ENCODE data around the gene ENPP6.
"Not testable (repeated sequence)": the region's sequence is repeated elsewhere in the genome, so short reads cannot be mapped to it uniquely, and the experiment has no call there.

Gene ENPP6

GRCh38 chr4:184056877-184057276, 160.8 kb downstream of the ENPP6 start:
- Histone ChIP-seq H3K27me3 (ENCODE audit: insufficient read depth, low read length, poor library complexity, severe bottlenecking) (no peaks in the 10 kb centered on the region), H3K9me2 (replicated peaks; ENCODE audit: low read depth, low read length) (no peaks in the 10 kb centered on the region), H4K20me1 (ENCODE audit: insufficient read depth, low read length, poor library complexity, severe bottlenecking) (no peaks in the 10 kb centered on the region), H3K79me2 (ENCODE audit: insufficient read depth, low read length) (no peaks in the 10 kb centered on the region), H3K9ac (ENCODE audit: low read depth, low read length, poor library complexity, severe bottlenecking) (no peak overlapping the region), H3K4me1 (ENCODE audit: insufficient read depth, low read length, poor library complexity, severe bottlenecking) (no peaks in the 10 kb centered on the region), H3K36me3 (ENCODE audit: insufficient read depth, low read length) (no peaks in the 10 kb centered on the region), H3K4me2 (ENCODE audit: low read depth, low read length, poor library complexity, severe bottlenecking) (no peak overlapping the region), H3K9me3 (ENCODE audit: insufficient read depth, low read depth, low read length) (0 out of 2 replicates have a peak, but pooled peaks cover 1% of the 10 kb centered on the region), H3F3A (ENCODE audit: low read depth) (no peaks in the 10 kb centered on the region), H3K4me3 (ENCODE audit: low read length, poor library complexity, severe bottlenecking) (no peak overlapping the region), H2AFZ (ENCODE audit: low read length) (no peak overlapping the region)
- TF ChIP-seq EZH2phosphoT487 (IDR thresholded peaks at IDR 0.05; ENCODE audit: borderline replicate concordance) (no peak), CTCF (conservative IDR thresholded peaks at IDR 0.05; ENCODE audit: low read length) (no peak)

GRCh38 chr4:184053434-184053833, 164.2 kb downstream of the ENPP6 start:
- no peaks in the 10 kb centered on the region for H3F3A ChIP-seq (ENCODE audit: low read depth)
- 0 out of 2 replicates have a peak, but pooled peaks cover 5% of the 10 kb centered on the region for H3K9me3 ChIP-seq (ENCODE audit: insufficient read depth, low read depth, low read length)
- H3K4me1 ChIP-seq (ENCODE audit: insufficient read depth, low read length, poor library complexity, severe bottlenecking) = no peaks in the 10 kb centered on the region
- TF ChIP-seq EZH2phosphoT487 (IDR thresholded peaks at IDR 0.05; ENCODE audit: borderline replicate concordance) (no peak), CTCF (conservative IDR thresholded peaks at IDR 0.05; ENCODE audit: low read length) (no peak)
- no peak overlapping the region for H2AFZ ChIP-seq (ENCODE audit: low read length)
- H3K4me2 ChIP-seq (ENCODE audit: low read depth, low read length, poor library complexity, severe bottlenecking) = no peak overlapping the region
- no peak overlapping the region for H3K4me3 ChIP-seq (ENCODE audit: low read length, poor library complexity, severe bottlenecking)
- H4K20me1 ChIP-seq (ENCODE audit: insufficient read depth, low read length, poor library complexity, severe bottlenecking) = no peaks in the 10 kb centered on the region
- no peaks in the 10 kb centered on the region for H3K36me3 ChIP-seq (ENCODE audit: insufficient read depth, low read length)
- no peaks in the 10 kb centered on the region for H3K9me2 ChIP-seq (replicated peaks; ENCODE audit: low read depth, low read length)
- H3K79me2 ChIP-seq (ENCODE audit: insufficient read depth, low read length) = no peaks in the 10 kb centered on the region
- H3K27me3 ChIP-seq (ENCODE audit: insufficient read depth, low read length, poor library complexity, severe bottlenecking) = no peaks in the 10 kb centered on the region
- no peak overlapping the region for H3K9ac ChIP-seq (ENCODE audit: low read depth, low read length, poor library complexity, severe bottlenecking)

GRCh38 chr4:184052616-184053015, 165.1 kb downstream of the ENPP6 start:
- Histone ChIP-seq H3K9ac (ENCODE audit: low read depth, low read length, poor library complexity, severe bottlenecking) (no peak overlapping the region), H3K9me3 (ENCODE audit: insufficient read depth, low read depth, low read length) (0 out of 2 replicates have a peak, but pooled peaks cover 5% of the 10 kb centered on the region), H2AFZ (ENCODE audit: low read length) (no peak overlapping the region), H3K79me2 (ENCODE audit: insufficient read depth, low read length) (no peaks in the 10 kb centered on the region), H3F3A (ENCODE audit: low read depth) (no peaks in the 10 kb centered on the region), H3K36me3 (ENCODE audit: insufficient read depth, low read length) (no peaks in the 10 kb centered on the region), H3K4me1 (ENCODE audit: insufficient read depth, low read length, poor library complexity, severe bottlenecking) (no peaks in the 10 kb centered on the region), H3K4me2 (ENCODE audit: low read depth, low read length, poor library complexity, severe bottlenecking) (no peak overlapping the region), H3K27me3 (ENCODE audit: insufficient read depth, low read length, poor library complexity, severe bottlenecking) (no peaks in the 10 kb centered on the region), H3K4me3 (ENCODE audit: low read length, poor library complexity, severe bottlenecking) (no peak overlapping the region), H4K20me1 (ENCODE audit: insufficient read depth, low read length, poor library complexity, severe bottlenecking) (no peaks in the 10 kb centered on the region), H3K9me2 (replicated peaks; ENCODE audit: low read depth, low read length) (no peaks in the 10 kb centered on the region)
- TF ChIP-seq EZH2phosphoT487 (IDR thresholded peaks at IDR 0.05; ENCODE audit: borderline replicate concordance) = no peak
- no peak for TF ChIP-seq CTCF (conservative IDR thresholded peaks at IDR 0.05; ENCODE audit: low read length)

- H4K20me1 ChIP-seq (ENCODE audit: insufficient read depth, low read length, poor library complexity, severe bottlenecking); H3K4me3 ChIP-seq (ENCODE audit: low read length, poor library complexity, severe bottlenecking); H3K36me3 ChIP-seq (ENCODE audit: insufficient read depth, low read length); H3K79me2 ChIP-seq (ENCODE audit: insufficient read depth, low read length); H2AFZ ChIP-seq (ENCODE audit: low read length); H3K9ac ChIP-seq (ENCODE audit: low read depth, low read length, poor library complexity, severe bottlenecking); H3K4me2 ChIP-seq (ENCODE audit: low read depth, low read length, poor library complexity, severe bottlenecking); H3K27me3 ChIP-seq (ENCODE audit: insufficient read depth, low read length, poor library complexity, severe bottlenecking); H3K9me2 ChIP-seq (replicated peaks; ENCODE audit: low read depth, low read length); H3K9me3 ChIP-seq (ENCODE audit: insufficient read depth, low read depth, low read length); H3F3A ChIP-seq (ENCODE audit: low read depth); H3K4me1 ChIP-seq (ENCODE audit: insufficient read depth, low read length, poor library complexity, severe bottlenecking): not testable (repeated sequence)
These were observed 166.4 kb downstream of the ENPP6 start for GRCh38 chr4:184051262-184051661.
